ENCODE data around the gene ST7. TPM values are rescaled to one million over a fixed set of nuclear protein-coding genes. Genes with fewer than 3 reads are reported as not detected.

ST7 gene
- total and polyA plus RNA-seq, 4 donors, result 22.4 to 57.2 (median 41.6) TPM

GRCh38 chr7:117152213-117153007 is 199.1 kb downstream of the ST7 start:
- peaks cover 3 to 24% (median 5%) of the 10 kb centered on the region in 5 donors for H3K4me1 ChIP-seq (ENCODE audit: control insufficient read depth in 5 of 5, insufficient read depth in 5 of 5, low read length in 5 of 5)
- H3K9ac ChIP-seq (ENCODE audit: insufficient read depth in 1 of 2, low read length in 2 of 2), result no peak overlapping the region
- peaks cover 0 to 10% (median 0%) of the 10 kb centered on the region in 4 donors for H3K36me3 ChIP-seq (ENCODE audit: control insufficient read depth in 4 of 4, insufficient read depth in 4 of 4, low read length in 4 of 4)
- no peak overlapping the region for H3K4me3 ChIP-seq
- DNase-seq (peak in 2 of 3 donors; percentile 42 to 50), ATAC-seq (ENCODE audit: insufficient read depth, low FRiP score) (no peak)
- TF ChIP-seq, protein P1, sequence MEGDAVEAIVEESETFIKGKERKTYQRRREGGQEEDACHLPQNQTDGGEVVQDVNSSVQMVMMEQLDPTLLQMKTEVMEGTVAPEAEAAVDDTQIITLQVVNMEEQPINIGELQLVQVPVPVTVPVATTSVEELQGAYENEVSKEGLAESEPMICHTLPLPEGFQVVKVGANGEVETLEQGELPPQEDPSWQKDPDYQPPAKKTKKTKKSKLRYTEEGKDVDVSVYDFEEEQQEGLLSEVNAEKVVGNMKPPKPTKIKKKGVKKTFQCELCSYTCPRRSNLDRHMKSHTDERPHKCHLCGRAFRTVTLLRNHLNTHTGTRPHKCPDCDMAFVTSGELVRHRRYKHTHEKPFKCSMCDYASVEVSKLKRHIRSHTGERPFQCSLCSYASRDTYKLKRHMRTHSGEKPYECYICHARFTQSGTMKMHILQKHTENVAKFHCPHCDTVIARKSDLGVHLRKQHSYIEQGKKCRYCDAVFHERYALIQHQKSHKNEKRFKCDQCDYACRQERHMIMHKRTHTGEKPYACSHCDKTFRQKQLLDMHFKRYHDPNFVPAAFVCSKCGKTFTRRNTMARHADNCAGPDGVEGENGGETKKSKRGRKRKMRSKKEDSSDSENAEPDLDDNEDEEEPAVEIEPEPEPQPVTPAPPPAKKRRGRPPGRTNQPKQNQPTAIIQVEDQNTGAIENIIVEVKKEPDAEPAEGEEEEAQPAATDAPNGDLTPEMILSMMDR (IDR thresholded peaks at IDR 0.05; ENCODE audit: control extremely low read depth, extremely low read depth), result no peak
- no peak overlapping the region for H3K27ac ChIP-seq (ENCODE audit: low read depth in 1 of 2, low read length in 1 of 2)
- WGBS, 2 donors, result 78% methylated on average over 3 of the region's 3 CpGs
- no peaks in the 10 kb centered on the region for H3K27me3 ChIP-seq (ENCODE audit: control insufficient read depth in 3 of 3, insufficient read depth in 3 of 3, low read length in 2 of 3)
- no peaks in the 10 kb centered on the region for H3K9me3 ChIP-seq (ENCODE audit: control insufficient read depth in 4 of 4, insufficient read depth in 3 of 4, low read length in 3 of 4)

DNA sequence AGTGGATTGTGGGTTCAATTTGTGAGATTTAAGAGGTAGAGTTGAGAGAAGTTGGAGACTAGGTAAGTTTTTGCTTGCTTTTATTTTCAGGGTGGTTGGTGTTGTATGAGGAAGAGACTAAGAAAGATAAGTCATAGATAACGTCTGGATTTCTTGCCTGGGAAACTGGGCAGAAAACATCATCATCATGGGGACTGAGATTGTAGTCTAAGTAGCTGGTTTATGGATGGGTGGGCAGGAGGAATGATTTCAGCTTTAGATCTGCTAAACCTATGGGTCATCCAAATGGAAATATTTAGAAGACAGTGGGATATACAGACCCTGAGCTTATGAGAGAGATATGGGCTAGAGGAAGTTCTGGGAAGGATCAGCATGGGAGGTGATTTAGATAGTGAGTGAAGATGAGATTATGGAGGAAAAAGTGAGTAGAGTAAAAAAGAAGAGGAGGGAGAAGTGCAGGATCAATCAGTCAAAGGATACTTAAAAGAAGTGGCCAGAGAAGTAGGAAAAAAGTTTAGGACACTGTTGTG is 199.8 kb downstream of the ST7 start:
- Histone ChIP-seq H3K36me3 (ENCODE audit: control insufficient read depth in 4 of 4, insufficient read depth in 4 of 4, low read length in 4 of 4) (peaks cover 0 to 10% (median 0%) of the 10 kb centered on the region in 4 donors), H3K27ac (ENCODE audit: low read depth in 1 of 2, low read length in 1 of 2) (no peak overlapping the region), H3K27me3 (ENCODE audit: control insufficient read depth in 3 of 3, insufficient read depth in 3 of 3, low read length in 2 of 3) (no peaks in the 10 kb centered on the region), H3K9ac (ENCODE audit: insufficient read depth in 1 of 2, low read length in 2 of 2) (no peak overlapping the region), H3K4me1 (ENCODE audit: control insufficient read depth in 5 of 5, insufficient read depth in 5 of 5, low read length in 5 of 5) (peaks cover 3 to 25% (median 12%) of the 10 kb centered on the region in 5 donors), H3K4me3 (no peak overlapping the region), H3K9me3 (ENCODE audit: control insufficient read depth in 4 of 4, insufficient read depth in 3 of 4, low read length in 3 of 4) (no peaks in the 10 kb centered on the region)
- DNase-seq (peak in 1 of 3 donors; percentile 26), ATAC-seq (ENCODE audit: insufficient read depth, low FRiP score) (no peak)
- 68 to 72% methylated on average over 1 of the region's 1 CpG for WGBS, 2 donors
- TF ChIP-seq, protein P1 (IDR thresholded peaks at IDR 0.05; ENCODE audit: control extremely low read depth, extremely low read depth), result no peak

DNA sequence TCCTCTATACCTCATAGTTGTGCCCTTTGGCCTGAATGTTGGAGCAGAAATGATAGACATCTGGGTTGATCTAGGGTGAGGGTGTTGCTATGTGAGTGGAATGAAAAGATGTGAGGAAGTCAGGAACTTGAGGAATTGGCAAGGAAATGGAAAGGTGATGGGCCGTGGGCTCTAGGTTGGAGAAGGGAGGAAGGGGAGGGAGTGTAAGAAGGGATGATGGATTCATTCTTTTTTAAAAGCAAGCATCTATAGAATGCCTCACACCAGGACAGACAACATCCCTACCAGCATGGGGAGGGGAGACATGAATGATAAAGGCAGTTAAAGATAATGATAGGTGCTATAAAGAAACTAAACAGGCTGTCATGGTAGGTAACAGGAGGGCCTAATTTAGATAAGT is 201.4 kb downstream of the ST7 start:
- TF ChIP-seq, protein P1 (IDR thresholded peaks at IDR 0.05; ENCODE audit: control extremely low read depth, extremely low read depth), result no peak
- Histone ChIP-seq H3K4me3 (no peak overlapping the region), H3K27ac (ENCODE audit: low read depth in 1 of 2, low read length in 1 of 2) (no peak overlapping the region), H3K9me3 (ENCODE audit: control insufficient read depth in 4 of 4, insufficient read depth in 3 of 4, low read length in 3 of 4) (no peaks in the 10 kb centered on the region), H3K4me1 (ENCODE audit: control insufficient read depth in 5 of 5, insufficient read depth in 5 of 5, low read length in 5 of 5) (peaks cover 3 to 41% (median 24%) of the 10 kb centered on the region in 5 donors), H3K36me3 (ENCODE audit: control insufficient read depth in 4 of 4, insufficient read depth in 4 of 4, low read length in 4 of 4) (peaks cover 0 to 10% (median 0%) of the 10 kb centered on the region in 4 donors), H3K27me3 (ENCODE audit: control insufficient read depth in 3 of 3, insufficient read depth in 3 of 3, low read length in 2 of 3) (no peaks in the 10 kb centered on the region), H3K9ac (ENCODE audit: insufficient read depth in 1 of 2, low read length in 2 of 2) (no peak overlapping the region)
- DNase-seq, result no peak
- 84 to 87% methylated on average over 1 of the region's 1 CpG for WGBS, 2 donors
- no peak for ATAC-seq (ENCODE audit: insufficient read depth, low FRiP score)
